ENCODE results near the gene FTH1. TPM values are rescaled to one million over a fixed set of nuclear protein-coding genes. Genes with fewer than 3 reads are reported as not detected.

The FTH1 gene
- 1,956 TPM for polyA plus RNA-seq (2013)

DNA sequence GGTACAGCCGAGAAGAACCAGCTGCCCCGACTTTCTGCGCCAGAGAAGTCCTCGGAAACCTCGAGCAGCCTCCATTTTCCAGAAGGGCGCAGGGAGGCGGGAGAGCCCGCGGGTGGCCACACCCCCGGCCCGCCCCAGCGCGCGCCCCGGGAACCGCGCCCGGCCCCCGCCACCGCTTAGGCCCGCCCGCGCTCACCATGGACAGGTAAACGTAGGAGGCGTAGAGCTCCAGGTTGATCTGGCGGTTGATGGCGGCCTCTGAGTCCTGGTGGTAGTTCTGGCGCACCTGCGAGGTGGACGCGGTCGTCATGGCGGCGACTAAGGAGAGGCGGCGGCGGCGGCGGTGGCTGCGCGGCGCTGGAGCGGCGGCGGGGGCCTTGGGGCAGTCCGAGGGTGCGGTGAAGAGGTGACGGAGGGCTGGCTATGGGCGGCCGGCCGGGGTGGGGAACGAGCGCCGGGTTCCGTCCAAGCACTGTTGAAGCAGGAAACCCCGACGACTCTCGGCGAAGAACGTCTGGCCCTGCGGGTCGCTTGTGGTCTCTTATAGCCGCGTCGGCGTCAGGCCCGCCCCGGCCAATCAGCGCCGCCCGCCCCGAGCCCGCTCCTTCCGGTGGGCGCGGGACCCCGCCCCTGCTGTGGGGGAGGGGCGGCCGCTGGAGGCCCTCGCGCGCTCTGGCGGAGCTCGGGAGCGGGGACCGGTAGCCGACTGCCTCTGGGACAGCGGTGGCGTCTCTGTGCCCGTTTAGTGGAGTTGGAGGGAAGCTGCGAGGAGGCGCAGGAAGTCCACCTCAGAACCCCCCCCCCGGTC, at the start of gene FTH1:
TSS of gene FTH1 (minus strand) at position 519 of the 808 bp plus-strand sequence. CDS start at position 310, 209 bp downstream.
- peaks cover 2 to 20% (median 15%) of the 10 kb centered on the region in 4 experiments for H3K36me3 ChIP-seq (ENCODE audit: control insufficient read depth in 4 of 4, insufficient read depth in 4 of 4, low read length in 3 of 4)
- ChIA-PET CTCF (interaction anchor here (1.0 to 10.5 kb wide), 14 partner anchors 8 to 114 kb away, joined by 3 to 49 read pairs (median 4); no protein-coding TSS in a partner anchor), POLR2A (interaction anchor here (0.6 to 2.8 kb wide), 18 partner anchors 9 to 175 kb away, joined by 3 to 56 read pairs (median 4); partner anchors contain the start of genes FADS3, INCENP and TMEM258)
- H3K4me3 ChIP-seq (ENCODE audit: control insufficient read depth in 1 of 7, extremely low read depth in 1 of 7, insufficient read depth in 4 of 7, low read depth in 2 of 7, low read length in 6 of 7), result peak within 1 kb of the TSS; percentile 64 to 100 (median 97)
- H3K4me1 ChIP-seq (ENCODE audit: control extremely low read depth in 1 of 4, control insufficient read depth in 4 of 4, insufficient read depth in 4 of 4, low read length in 3 of 4), result peaks cover 45 to 89% (median 78%) of the 10 kb centered on the region in 4 experiments
- H3K27ac ChIP-seq (ENCODE audit: insufficient read depth in 1 of 2, low read depth in 1 of 2, low read length in 2 of 2, poor library complexity in 1 of 2, severe bottlenecking in 2 of 2), result peak within 1 kb of the TSS; percentile 86 to 93
- H3K9me3 ChIP-seq (ENCODE audit: control extremely low read depth in 1 of 5, control insufficient read depth in 4 of 5, insufficient read depth in 2 of 5, low read depth in 1 of 5, low read length in 4 of 5), result no peaks in the 10 kb centered on the region
- WGBS (ENCODE audit: insufficient coverage), result 2% methylated on average over 81 of the region's 93 CpGs
- H3K27me3 ChIP-seq (replicated peaks in 2 of 5; ENCODE audit: control insufficient read depth in 4 of 5, insufficient read depth in 5 of 5, low read length in 4 of 5), result no peaks in the 10 kb centered on the region
- DNase-seq, result peak; percentile 90 to 95 (median 95)

- no peaks in the 10 kb centered on the region for H3K27me3 ChIP-seq (replicated peaks in 2 of 5; ENCODE audit: control insufficient read depth in 4 of 5, insufficient read depth in 5 of 5, low read length in 4 of 5)
- 86% methylated on average over 3 of the region's 7 CpGs for WGBS (ENCODE audit: insufficient coverage)
- peaks cover 0 to 11% (median 3%) of the 10 kb centered on the region in 4 experiments for H3K4me1 ChIP-seq (ENCODE audit: control extremely low read depth in 1 of 4, control insufficient read depth in 4 of 4, insufficient read depth in 4 of 4, low read length in 3 of 4)
- DNase-seq, result no peak
- H3K4me3 ChIP-seq (ENCODE audit: control insufficient read depth in 1 of 7, extremely low read depth in 1 of 7, insufficient read depth in 4 of 7, low read depth in 2 of 7, low read length in 6 of 7), result no peak overlapping the region
- peaks cover 0 to 1% (median 0%) of the 10 kb centered on the region in 5 experiments for H3K9me3 ChIP-seq (ENCODE audit: control extremely low read depth in 1 of 5, control insufficient read depth in 4 of 5, insufficient read depth in 2 of 5, low read depth in 1 of 5, low read length in 4 of 5)
- no peaks in the 10 kb centered on the region for H3K36me3 ChIP-seq (ENCODE audit: control insufficient read depth in 4 of 4, insufficient read depth in 4 of 4, low read length in 3 of 4)
- POLR2A ChIA-PET, result no interaction called here
- CTCF ChIA-PET, result no interaction called here
- H3K27ac ChIP-seq (ENCODE audit: insufficient read depth in 1 of 2, low read depth in 1 of 2, low read length in 2 of 2, poor library complexity in 1 of 2, severe bottlenecking in 2 of 2), result no peak overlapping the region
Measured at GRCh38 chr11:62015615-62016014, 48.2 kb upstream of the FTH1 start.

GRCh38 chr11:62013537-62014476, 46.4 kb upstream of the FTH1 start:
- peaks cover 0 to 4% (median 0%) of the 10 kb centered on the region in 4 experiments for H3K4me1 ChIP-seq (ENCODE audit: control extremely low read depth in 1 of 4, control insufficient read depth in 4 of 4, insufficient read depth in 4 of 4, low read length in 3 of 4)
- whole genome bisulfite sequencing (ENCODE audit: insufficient coverage), result 96% methylated on average over 13 of the region's 15 CpGs
- POLR2A ChIA-PET, result no interaction called here
- H3K9me3 ChIP-seq (ENCODE audit: control extremely low read depth in 1 of 5, control insufficient read depth in 4 of 5, insufficient read depth in 2 of 5, low read depth in 1 of 5, low read length in 4 of 5), result no peaks in the 10 kb centered on the region
- H3K27me3 ChIP-seq (replicated peaks in 2 of 5; ENCODE audit: control insufficient read depth in 4 of 5, insufficient read depth in 5 of 5, low read length in 4 of 5), result no peaks in the 10 kb centered on the region
- no peak overlapping the region for H3K4me3 ChIP-seq (ENCODE audit: control insufficient read depth in 1 of 7, extremely low read depth in 1 of 7, insufficient read depth in 4 of 7, low read depth in 2 of 7, low read length in 6 of 7)
- DNase-seq, result no peak
- H3K27ac ChIP-seq (ENCODE audit: insufficient read depth in 1 of 2, low read depth in 1 of 2, low read length in 2 of 2, poor library complexity in 1 of 2, severe bottlenecking in 2 of 2), result no peak overlapping the region
- no peaks in the 10 kb centered on the region for H3K36me3 ChIP-seq (ENCODE audit: control insufficient read depth in 4 of 4, insufficient read depth in 4 of 4, low read length in 3 of 4)
- CTCF ChIA-PET, result interaction anchor here (1.5 kb wide), 1 partner anchor 36 kb away, joined by 4 read pairs; no protein-coding TSS in a partner anchor

- ChIA-PET POLR2A (no interaction called here), CTCF (no interaction called here)
- no peaks in the 10 kb centered on the region for H3K36me3 ChIP-seq (ENCODE audit: control insufficient read depth in 4 of 4, insufficient read depth in 4 of 4, low read length in 3 of 4)
- H3K4me3 ChIP-seq (ENCODE audit: control insufficient read depth in 1 of 7, extremely low read depth in 1 of 7, insufficient read depth in 4 of 7, low read depth in 2 of 7, low read length in 6 of 7), result no peak overlapping the region
- DNase-seq, result no peak
- peak overlapping the region in 1 of 2 experiments; percentile 6 for H3K27ac ChIP-seq (ENCODE audit: insufficient read depth in 1 of 2, low read depth in 1 of 2, low read length in 2 of 2, poor library complexity in 1 of 2, severe bottlenecking in 2 of 2)
- no peaks in the 10 kb centered on the region for H3K9me3 ChIP-seq (ENCODE audit: control extremely low read depth in 1 of 5, control insufficient read depth in 4 of 5, insufficient read depth in 2 of 5, low read depth in 1 of 5, low read length in 4 of 5)
- peaks cover 0 to 4% (median 0%) of the 10 kb centered on the region in 4 experiments for H3K4me1 ChIP-seq (ENCODE audit: control extremely low read depth in 1 of 4, control insufficient read depth in 4 of 4, insufficient read depth in 4 of 4, low read length in 3 of 4)
- no peaks in the 10 kb centered on the region for H3K27me3 ChIP-seq (replicated peaks in 2 of 5; ENCODE audit: control insufficient read depth in 4 of 5, insufficient read depth in 5 of 5, low read length in 4 of 5)
- WGBS (ENCODE audit: insufficient coverage), result 98% methylated on average over 4 of the region's 5 CpGs
Measured at GRCh38 chr11:62012832-62013461, 45.5 kb upstream of the FTH1 start.

GRCh38 chr11:62012451-62012831, 45.0 kb upstream of the FTH1 start:
- ChIA-PET CTCF (interaction anchor here (1.5 kb wide), 1 partner anchor 40 kb away, joined by 4 read pairs; no protein-coding TSS in a partner anchor), POLR2A (no interaction called here)
- no peaks in the 10 kb centered on the region for H3K36me3 ChIP-seq (ENCODE audit: control insufficient read depth in 4 of 4, insufficient read depth in 4 of 4, low read length in 3 of 4)
- 91% methylated on average over 3 of the region's 3 CpGs for WGBS (ENCODE audit: insufficient coverage)
- H3K27ac ChIP-seq (ENCODE audit: insufficient read depth in 1 of 2, low read depth in 1 of 2, low read length in 2 of 2, poor library complexity in 1 of 2, severe bottlenecking in 2 of 2), result no peak overlapping the region
- H3K4me1 ChIP-seq (ENCODE audit: control extremely low read depth in 1 of 4, control insufficient read depth in 4 of 4, insufficient read depth in 4 of 4, low read length in 3 of 4), result no peaks in the 10 kb centered on the region
- H3K9me3 ChIP-seq (ENCODE audit: control extremely low read depth in 1 of 5, control insufficient read depth in 4 of 5, insufficient read depth in 2 of 5, low read depth in 1 of 5, low read length in 4 of 5), result no peaks in the 10 kb centered on the region
- H3K27me3 ChIP-seq (replicated peaks in 2 of 5; ENCODE audit: control insufficient read depth in 4 of 5, insufficient read depth in 5 of 5, low read length in 4 of 5), result no peaks in the 10 kb centered on the region
- no peak for DNase-seq
- no peak overlapping the region for H3K4me3 ChIP-seq (ENCODE audit: control insufficient read depth in 1 of 7, extremely low read depth in 1 of 7, insufficient read depth in 4 of 7, low read depth in 2 of 7, low read length in 6 of 7)

GRCh38 chr11:62011881-62012280, 44.4 kb upstream of the FTH1 start:
- CTCF ChIA-PET, result interaction anchor here (1.5 kb wide), 1 partner anchor 39 kb away, joined by 4 read pairs; no protein-coding TSS in a partner anchor
- WGBS (ENCODE audit: insufficient coverage), result 97% methylated on average over 9 of the region's 9 CpGs
- POLR2A ChIA-PET, result interaction anchor here (0.6 kb wide), 1 partner anchor 396 kb away, joined by 3 read pairs; no protein-coding TSS in a partner anchor

More at GRCh38 chr11:62011881-62012280, 44.4 kb upstream of the FTH1 start:
- no peak overlapping the region for H3K27ac ChIP-seq (ENCODE audit: insufficient read depth in 1 of 2, low read depth in 1 of 2, low read length in 2 of 2, poor library complexity in 1 of 2, severe bottlenecking in 2 of 2)
- no peak for DNase-seq
- H3K36me3 ChIP-seq (ENCODE audit: control insufficient read depth in 4 of 4, insufficient read depth in 4 of 4, low read length in 3 of 4), result no peaks in the 10 kb centered on the region
- H3K4me1 ChIP-seq (ENCODE audit: control extremely low read depth in 1 of 4, control insufficient read depth in 4 of 4, insufficient read depth in 4 of 4, low read length in 3 of 4), result no peaks in the 10 kb centered on the region
- H3K9me3 ChIP-seq (ENCODE audit: control extremely low read depth in 1 of 5, control insufficient read depth in 4 of 5, insufficient read depth in 2 of 5, low read depth in 1 of 5, low read length in 4 of 5), result no peaks in the 10 kb centered on the region
- H3K4me3 ChIP-seq (ENCODE audit: control insufficient read depth in 1 of 7, extremely low read depth in 1 of 7, insufficient read depth in 4 of 7, low read depth in 2 of 7, low read length in 6 of 7), result no peak overlapping the region
- no peaks in the 10 kb centered on the region for H3K27me3 ChIP-seq (replicated peaks in 2 of 5; ENCODE audit: control insufficient read depth in 4 of 5, insufficient read depth in 5 of 5, low read length in 4 of 5)

All from common myeloid progenitor, CD34-positive (primary cell).